Lung (tissue), 12 donors: Measurements from ENCODE around the gene PTPRN2. TPM values are rescaled to one million over a fixed set of nuclear protein-coding genes. Genes with fewer than 3 reads are reported as not detected.

Source experiments
- ATAC-seq: fragments of 200-7000 bp; cut with Tn5 transposase; one replicate; pipeline ENCODE4 v1.9.1; 2020; ENCODE audit warnings: moderate number of reproducible peaks; ENCODE audit not compliant: insufficient read depth, low FRiP score
- DNase-seq, 3 donors: peaks; one replicate each; pipeline ENCODE4 v3.0.0-alpha.2; 2013 to 2017
- H3K27ac ChIP-seq, 2 donors: one replicate each; pipeline ENCODE4 v1.5.1; 2013; ENCODE audit warnings: mild to moderate bottlenecking in 2 of 2, moderate library complexity in 2 of 2, control low read depth in 1 of 2, inconsistent platforms in 1 of 2, low read depth in 1 of 2, low read length in 1 of 2
- H3K27me3 ChIP-seq, 3 donors: one replicate each; pipeline ENCODE4 v1.5.1; 2013; ENCODE audit warnings: low read length in 2 of 3; ENCODE audit not compliant: control insufficient read depth in 3 of 3, insufficient read depth in 3 of 3
- H3K36me3 ChIP-seq, 4 donors: one replicate each; pipeline ENCODE4 v1.5.1; 2013; ENCODE audit warnings: low read length in 4 of 4, mild to moderate bottlenecking in 1 of 4, moderate library complexity in 1 of 4; ENCODE audit not compliant: control insufficient read depth in 4 of 4, insufficient read depth in 4 of 4
- H3K4me1 ChIP-seq, 5 donors: one replicate each; pipeline ENCODE4 v1.5.1; 2013; ENCODE audit warnings: low read length in 5 of 5, mild to moderate bottlenecking in 2 of 5, moderate library complexity in 1 of 5; ENCODE audit not compliant: control insufficient read depth in 5 of 5, insufficient read depth in 5 of 5
- H3K4me3 ChIP-seq: one replicate; pipeline ENCODE4 v1.5.1; 2013; ENCODE audit warnings: mild to moderate bottlenecking, control low read depth, moderate library complexity
- H3K9ac ChIP-seq, 2 donors: one replicate each; pipeline ENCODE4 v1.5.1; 2013; ENCODE audit warnings: low read length in 2 of 2, control low read depth in 1 of 2; ENCODE audit not compliant: insufficient read depth in 1 of 2
- H3K9me3 ChIP-seq, 4 donors: one replicate each; pipeline ENCODE4 v1.5.1; 2013; ENCODE audit warnings: low read length in 3 of 4, mild to moderate bottlenecking in 1 of 4, moderate library complexity in 1 of 4; ENCODE audit not compliant: control insufficient read depth in 4 of 4, insufficient read depth in 3 of 4
- WGBS, 2 donors: extraction: QIAGEN DNeasy Blood & Tissue Kit; methylation state at CpG; one replicate each; pipeline ENCODE4 v1.1.7; 2013; 5-methylcytosine and 5-hydroxymethylcytosine counted together
- polyA plus RNA-seq, 2 donors: library from polyadenylated mRNA; stranded (reverse); fragments of 200-250 nt; gene quantifications; one replicate each; pipeline ENCODE4 v1.2.1, GENCODE V29; 2013
- total RNA-seq, 2 donors: library from RNA; depleted of rRNA in 1 of 2; stranded (reverse); fragments of >200 nt in 1 of 2; gene quantifications; one replicate each; pipeline ENCODE4 v1.2.1, GENCODE V29; 2014 to 2021
- TF ChIP-seq, protein P1 (sequence below): IDR thresholded peaks from 2 replicates; pipeline ENCODE4 v1.5.1; 2012; ENCODE audit warnings: mild to moderate bottlenecking; ENCODE audit errors: control extremely low read depth, extremely low read depth
- donor health status: control.
- donor health status: control.
- donor health status: Bipolar disorder and iron deficiency.
- donor health status: healthy.
- donor health status: DM: yes; HTN: yes; CAD: no.

The PTPRN2 gene
- total and polyA plus RNA-seq, 4 donors: 2.1 to 7.4 (median 4.4) TPM

DNA sequence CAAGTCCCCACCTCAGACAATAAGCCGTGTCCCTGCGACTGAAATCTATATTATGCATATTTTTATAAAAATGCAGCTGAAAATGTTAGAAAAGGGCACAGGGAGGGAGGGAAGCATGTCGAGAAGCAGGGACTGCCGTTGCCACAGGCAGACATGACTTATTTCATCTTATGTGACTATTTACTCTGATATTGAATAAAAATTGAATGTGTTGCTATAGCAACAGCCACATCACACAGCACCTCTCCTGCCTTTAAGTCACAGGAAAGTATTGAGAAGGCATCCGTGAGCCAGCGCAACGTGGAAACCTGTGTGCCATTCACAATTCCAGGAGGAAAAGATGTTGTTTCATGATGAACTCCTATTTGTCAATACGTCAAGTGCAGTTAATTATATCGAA is 701.4 kb downstream of the PTPRN2 start:
- H3K9me3 ChIP-seq: peaks cover 0 to 14% (median 6%) of the 10 kb centered on the region in 4 donors
- ATAC-seq (no peak), DNase-seq (no peak)
- H3K4me1 ChIP-seq: no peaks in the 10 kb centered on the region
- TF ChIP-seq, protein P1, sequence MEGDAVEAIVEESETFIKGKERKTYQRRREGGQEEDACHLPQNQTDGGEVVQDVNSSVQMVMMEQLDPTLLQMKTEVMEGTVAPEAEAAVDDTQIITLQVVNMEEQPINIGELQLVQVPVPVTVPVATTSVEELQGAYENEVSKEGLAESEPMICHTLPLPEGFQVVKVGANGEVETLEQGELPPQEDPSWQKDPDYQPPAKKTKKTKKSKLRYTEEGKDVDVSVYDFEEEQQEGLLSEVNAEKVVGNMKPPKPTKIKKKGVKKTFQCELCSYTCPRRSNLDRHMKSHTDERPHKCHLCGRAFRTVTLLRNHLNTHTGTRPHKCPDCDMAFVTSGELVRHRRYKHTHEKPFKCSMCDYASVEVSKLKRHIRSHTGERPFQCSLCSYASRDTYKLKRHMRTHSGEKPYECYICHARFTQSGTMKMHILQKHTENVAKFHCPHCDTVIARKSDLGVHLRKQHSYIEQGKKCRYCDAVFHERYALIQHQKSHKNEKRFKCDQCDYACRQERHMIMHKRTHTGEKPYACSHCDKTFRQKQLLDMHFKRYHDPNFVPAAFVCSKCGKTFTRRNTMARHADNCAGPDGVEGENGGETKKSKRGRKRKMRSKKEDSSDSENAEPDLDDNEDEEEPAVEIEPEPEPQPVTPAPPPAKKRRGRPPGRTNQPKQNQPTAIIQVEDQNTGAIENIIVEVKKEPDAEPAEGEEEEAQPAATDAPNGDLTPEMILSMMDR: no peak
- H3K9ac ChIP-seq: no peak overlapping the region
- H3K27me3 ChIP-seq: no peaks in the 10 kb centered on the region
- H3K27ac ChIP-seq: no peak overlapping the region
- no peak overlapping the region for H3K4me3 ChIP-seq
- 80 to 81% methylated on average over 9 of the region's 9 CpGs for WGBS, 2 donors
- H3K36me3 ChIP-seq: no peaks in the 10 kb centered on the region

DNA sequence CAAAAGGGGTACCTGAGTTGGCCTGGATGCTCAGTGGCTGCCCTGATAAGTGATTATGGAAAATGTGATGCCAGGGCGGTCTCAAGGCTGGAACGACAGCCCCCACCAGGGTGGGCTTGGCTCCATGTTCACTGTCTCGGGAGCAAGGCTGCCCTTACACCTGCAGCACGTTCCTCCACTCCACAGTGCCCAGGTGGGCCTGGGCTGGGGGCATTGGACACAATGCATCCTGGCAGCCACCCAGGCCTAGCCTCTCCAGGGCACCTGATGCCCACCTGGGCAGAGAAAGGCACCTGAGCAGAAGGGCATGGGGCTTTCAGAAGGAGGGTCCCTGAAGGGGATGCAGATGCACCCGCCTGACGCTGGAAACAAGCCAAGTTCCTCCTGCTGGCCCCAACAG is 702.5 kb downstream of the PTPRN2 start:
- no peak for ATAC-seq
- WGBS, 2 donors: 80% methylated on average over 6 of the region's 6 CpGs

DNA sequence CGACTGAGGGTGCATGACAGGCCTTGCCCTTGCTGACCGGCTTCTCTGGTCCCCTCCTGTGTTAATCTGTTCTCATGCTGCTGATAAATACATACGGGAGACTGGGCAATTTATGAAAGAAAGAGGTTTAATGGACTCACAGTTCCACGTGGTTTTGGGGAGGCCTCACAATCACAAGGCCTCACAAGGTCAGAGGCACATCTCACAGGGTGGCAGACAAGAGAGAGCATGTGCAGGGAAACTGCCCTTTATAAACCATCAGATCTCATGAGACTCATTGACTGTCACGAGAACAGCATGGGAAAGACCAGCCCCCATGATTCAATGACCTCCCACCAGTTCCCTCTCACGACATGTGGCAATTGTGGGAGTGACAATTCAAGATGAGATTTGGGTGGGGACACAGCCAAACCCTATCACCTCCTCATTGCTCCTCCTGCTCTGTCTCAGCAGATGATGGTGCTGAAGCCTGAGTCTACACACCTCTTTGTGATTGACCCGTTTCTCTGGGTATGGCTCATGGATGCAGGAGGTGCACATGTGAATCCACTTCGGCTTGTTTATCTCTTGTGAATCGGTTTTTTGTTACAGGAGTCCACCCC is 703.1 kb downstream of the PTPRN2 start:
- WGBS, 2 donors: 85 to 92% methylated on average over 9 of the region's 9 CpGs
- no peak for DNase-seq

More for the DNA sequence above, 702.5 kb downstream of the PTPRN2 start:
- peaks cover 0 to 15% (median 6%) of the 10 kb centered on the region in 4 donors for H3K9me3 ChIP-seq
- no peak overlapping the region for H3K27ac ChIP-seq
- H3K27me3 ChIP-seq: no peaks in the 10 kb centered on the region
- H3K4me1 ChIP-seq: no peaks in the 10 kb centered on the region
- no peak overlapping the region for H3K9ac ChIP-seq
- no peak overlapping the region for H3K4me3 ChIP-seq
- TF ChIP-seq, protein P1: no peak
- no peak for DNase-seq
- H3K36me3 ChIP-seq: no peaks in the 10 kb centered on the region

More for the DNA sequence above, 703.1 kb downstream of the PTPRN2 start:
- H3K9me3 ChIP-seq: peaks cover 0 to 14% (median 6%) of the 10 kb centered on the region in 4 donors
- H3K36me3 ChIP-seq: no peaks in the 10 kb centered on the region
- TF ChIP-seq, protein P1: no peak
- no peaks in the 10 kb centered on the region for H3K27me3 ChIP-seq
- H3K4me3 ChIP-seq: no peak overlapping the region
- H3K4me1 ChIP-seq: no peaks in the 10 kb centered on the region
- no peak overlapping the region for H3K9ac ChIP-seq
- ATAC-seq: no peak
- no peak overlapping the region for H3K27ac ChIP-seq
